Subcutaneous adipose tissue (tissue), 4 donors: ENCODE measurements around the gene TENT4B. TPM values are rescaled to one million over a fixed set of nuclear protein-coding genes. Genes with fewer than 3 reads are reported as not detected.

Experiments
- CTCF ChIP-seq: fragments of 450-650 bp; IDR thresholded peaks from one replicate; pipeline ENCODE4 v1.5.1; 2016; ENCODE audit warnings: low read depth, mild to moderate bottlenecking, control low read depth, antibody characterized with exemption, moderate library complexity
- total RNA-seq, 4 donors: library from RNA; depleted of rRNA; stranded (reverse); fragments of >200 nt; gene quantifications; one replicate each; pipeline ENCODE4 v1.1.0, GENCODE V29; 2016

Gene TENT4B
- total RNA-seq, 4 donors from 2014 or later = 12.4 to 14.3 (median 13.2) TPM

- TF ChIP-seq CTCF = no peak
Measured at GRCh38 chr16:50124769-50125168, 28.3 kb upstream of the TENT4B start.

- TF ChIP-seq CTCF = no peak
Measured at GRCh38 chr16:50126183-50126582, 26.9 kb upstream of the TENT4B start.

DNA sequence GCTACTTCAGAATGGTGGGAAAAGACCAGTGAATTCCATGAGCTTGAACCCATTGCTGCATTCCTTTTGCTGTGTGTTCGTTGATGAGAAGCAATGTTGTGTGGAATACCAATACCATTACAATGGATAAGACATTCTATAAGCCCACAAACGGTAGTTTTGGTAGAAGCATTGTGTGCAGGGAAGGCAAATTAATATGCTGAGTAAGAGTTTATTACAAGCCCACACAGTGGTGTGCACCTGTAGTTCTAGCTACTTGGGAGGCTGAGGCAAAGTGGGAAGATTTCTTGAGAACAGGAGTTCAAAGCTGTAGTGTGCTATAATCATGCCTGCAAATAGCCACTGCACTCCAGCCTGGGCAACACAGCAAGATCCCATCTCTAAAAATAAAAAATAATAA, 19.9 kb upstream of the TENT4B start:
- TF ChIP-seq CTCF = no peak

DNA sequence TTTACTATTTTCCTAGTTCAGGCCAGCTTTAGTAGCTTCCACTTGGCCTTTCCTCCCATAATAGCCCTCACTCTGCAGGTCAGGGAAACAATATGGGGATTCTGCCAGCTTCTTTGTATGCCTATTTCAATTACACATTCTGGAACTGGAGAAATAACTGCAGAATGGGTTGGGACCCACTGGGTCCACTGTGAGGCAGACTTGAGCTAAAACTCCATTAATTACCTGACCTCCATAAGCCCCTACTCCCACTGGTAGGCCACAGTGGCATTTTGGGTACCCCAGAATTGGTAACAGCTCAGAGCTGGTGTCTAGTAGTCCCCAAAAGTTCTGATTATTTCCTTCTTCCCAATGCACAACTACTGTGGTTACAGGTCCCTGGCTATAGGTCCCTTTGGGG, 16.7 kb upstream of the TENT4B start:
- no peak for TF ChIP-seq CTCF

- TF ChIP-seq CTCF = no peak
Measured at GRCh38 chr16:50137268-50137667, 15.8 kb upstream of the TENT4B start.

- no peak for TF ChIP-seq CTCF
Measured at GRCh38 chr16:50139580-50139979, 13.5 kb upstream of the TENT4B start.

DNA sequence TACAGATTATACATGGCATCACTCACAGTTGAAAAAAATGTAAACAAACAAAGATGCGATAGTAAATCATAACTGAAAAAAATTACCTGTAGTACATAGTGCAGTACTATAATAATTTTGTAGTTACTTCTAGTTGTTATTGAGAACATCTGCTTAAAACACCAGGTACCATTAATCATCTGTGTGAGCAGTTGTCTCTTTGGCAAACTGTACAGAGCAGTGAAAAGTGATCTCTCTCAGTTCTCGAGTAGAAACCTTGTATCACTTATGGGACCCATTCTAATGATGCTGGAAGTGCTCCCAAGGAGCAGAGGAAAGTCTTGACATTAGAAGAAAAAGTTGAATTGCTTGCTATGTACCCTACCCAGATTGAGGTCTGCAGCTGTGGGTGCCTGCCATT, 8.9 kb upstream of the TENT4B start:
- TF ChIP-seq CTCF = no peak
